Measurements from ENCODE around the gene WSCD1. TPM values are rescaled to one million over a fixed set of nuclear protein-coding genes. Genes with fewer than 3 reads are reported as not detected.

WSCD1 gene
- 0.22 and 0.87 TPM in 2 replicates for total RNA-seq

DNA sequence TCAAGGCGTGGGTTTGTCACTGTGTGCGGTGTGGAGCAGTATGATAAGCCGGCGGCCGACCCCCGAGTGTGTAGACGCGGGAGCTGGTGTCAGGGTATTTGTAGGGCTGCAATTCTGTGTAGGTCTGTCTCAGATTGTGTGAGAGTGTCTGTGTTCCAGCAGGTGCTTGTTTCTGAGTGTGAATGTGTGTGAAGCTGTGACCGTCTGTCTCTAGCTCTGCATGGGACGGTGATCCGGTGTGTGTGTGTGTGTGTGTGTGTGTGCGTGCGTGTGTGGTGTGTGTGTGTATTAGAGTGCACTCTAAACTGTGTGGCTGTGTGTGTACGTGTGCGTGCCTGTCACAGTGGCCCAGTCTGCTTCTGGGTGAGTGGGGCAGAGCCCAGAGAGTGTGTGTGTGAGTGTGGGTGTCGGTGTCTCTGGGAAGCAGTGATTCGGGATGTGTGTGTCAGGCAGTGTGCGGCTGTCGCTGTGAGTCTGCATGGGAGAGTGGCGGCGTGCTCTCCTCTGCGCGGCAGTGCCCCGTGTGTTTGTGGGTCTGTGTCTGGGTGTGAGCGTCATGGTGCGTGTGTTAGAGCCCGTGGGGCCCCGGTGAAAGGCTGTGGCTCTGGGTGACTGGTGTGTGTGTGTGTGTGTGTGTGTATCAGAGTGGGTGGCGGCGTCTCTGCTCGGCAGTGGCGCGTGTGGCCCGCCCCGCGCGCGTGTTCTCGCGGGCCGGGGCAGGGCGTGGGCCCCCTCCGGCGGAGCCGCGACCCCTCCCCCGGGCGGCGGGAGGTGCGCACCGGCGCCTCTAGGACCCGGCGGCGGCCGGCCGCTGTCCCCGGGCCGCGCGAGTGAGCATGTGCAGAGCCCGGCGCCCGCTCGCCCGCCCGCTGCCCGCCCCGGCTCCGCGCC, at the start of gene WSCD1:
TSS of gene WSCD1 (plus strand) at position 841 of the 891 bp plus-strand sequence. CDS start 10,280 bp downstream, outside the sequence.

